K562 (cell line): Measurements from ENCODE around the gene COA3. TPM values are rescaled to one million over a fixed set of nuclear protein-coding genes. Genes with fewer than 3 reads are reported as not detected.

ENCODE experiments used
- ADNP ChIP-seq: fragments of 200-800 bp; sonication (Bioruptor generic); IDR thresholded peaks from 2 replicates; pipeline ENCODE4 v1.6.1; 2016; ENCODE audit warnings: missing genetic modification characterization, missing compliant biosample characterization
- ATF3 ChIP-seq, 2 experiments: fragments of 450-650 bp in 1 of 2; sonication (generic) in 1 of 2; formaldehyde crosslinking in 1 of 2; IDR thresholded peaks in 1 of 2; conservative IDR thresholded peaks in 1 of 2; 2 replicates each; pipeline versions ENCODE4 v1.6.1 to v1.8.1; 2016 to 2023; ENCODE audit warnings: mild to moderate bottlenecking in 2 of 2, moderate library complexity in 2 of 2, inconsistent platforms in 1 of 2, missing genetic modification reagents in 1 of 2
- CBFB ChIP-seq: sonication (generic); formaldehyde crosslinking; IDR thresholded peaks from 2 replicates; pipeline ENCODE4 v1.4.0; 2020; ENCODE audit warnings: mild to moderate bottlenecking, missing genetic modification reagents
- CHD1 ChIP-seq: fragments of 200-600 bp; sonication (generic); IDR thresholded peaks from one replicate; pipeline ENCODE4 v1.6.1; 2012; ENCODE audit warnings: mild to moderate bottlenecking, moderate library complexity, low read length, inconsistent platforms
- CUX1 ChIP-seq: fragments of 200-800 bp; sonication (Bioruptor generic); IDR thresholded peaks from 2 replicates; pipeline ENCODE4 v1.6.1; 2016; ENCODE audit warnings: missing genetic modification characterization, missing compliant biosample characterization
- ELK3 ChIP-seq: fragments of 450-650 bp; formaldehyde crosslinking; IDR thresholded peaks from 2 replicates; pipeline ENCODE4 v1.4.0; 2020; ENCODE audit warnings: mild to moderate bottlenecking
- FOXP1 ChIP-seq: sonication (generic); formaldehyde crosslinking; IDR thresholded peaks from 2 replicates; pipeline ENCODE4 v1.8.0; 2022; ENCODE audit warnings: mild to moderate bottlenecking, missing genetic modification reagents
- HEY1 ChIP-seq: fragments of 250-450 bp; sonication (Bioruptor Pico); IDR thresholded peaks from 2 replicates; pipeline ENCODE4 v1.5.0; 2020; ENCODE audit warnings: mild to moderate bottlenecking, moderate library complexity, borderline replicate concordance
- MCM3 ChIP-seq: fragments of 450-650 bp; IDR thresholded peaks from 2 replicates; pipeline ENCODE4 v1.6.1; 2016
- MCM5 ChIP-seq: fragments of 450-650 bp; IDR thresholded peaks from 2 replicates; pipeline ENCODE4 v1.6.1; 2016; ENCODE audit warnings: low read depth
- MITF ChIP-seq: IDR thresholded peaks from 2 replicates; pipeline ENCODE4 v1.6.1; 2014; ENCODE audit warnings: antibody characterized with exemption
- NFE2 ChIP-seq: IDR thresholded peaks from 2 replicates; pipeline ENCODE4 v1.6.1; 2014; ENCODE audit warnings: antibody characterized with exemption, low read depth
- NFRKB ChIP-seq: fragments of 450-650 bp; IDR thresholded peaks from 2 replicates; pipeline ENCODE4 v1.6.1; 2016; ENCODE audit warnings: low read depth
- SMARCC2 ChIP-seq: fragments of 450-650 bp; IDR thresholded peaks from 2 replicates; pipeline ENCODE4 v1.6.1; 2017; ENCODE audit warnings: antibody characterized with exemption, moderate library complexity, mild to moderate bottlenecking, low read depth
- SNAPC5 ChIP-seq: fragments of 250-450 bp; sonication (Bioruptor Pico); IDR thresholded peaks from 2 replicates; pipeline ENCODE4 v1.8.0; 2021; ENCODE audit warnings: moderate library complexity, mild to moderate bottlenecking, inconsistent platforms
- SREBF2 ChIP-seq: sonication (generic); formaldehyde crosslinking; IDR thresholded peaks from 2 replicates; pipeline ENCODE4 v1.4.0; 2020; ENCODE audit warnings: mild to moderate bottlenecking, missing genetic modification reagents
- SRSF7 ChIP-seq: fragments of 200-400 bp; formaldehyde crosslinking; optimal IDR thresholded peaks from 2 replicates; pipeline ENCODE3; 2017; ENCODE audit warnings: mild to moderate bottlenecking, low read depth, low read length
- ZNF217 ChIP-seq: sonication (generic); formaldehyde crosslinking; IDR thresholded peaks from 2 replicates; pipeline ENCODE4 v1.8.0; 2022; ENCODE audit warnings: mild to moderate bottlenecking, missing genetic modification reagents
- ZNF277 ChIP-seq: fragments of 250-450 bp; sonication (Bioruptor Pico); IDR thresholded peaks from 2 replicates; pipeline ENCODE4 v1.8.0; 2022; ENCODE audit warnings: inconsistent platforms, mild to moderate bottlenecking, moderate library complexity, borderline replicate concordance
- polyA plus RNA-seq, 8 experiments: library from polyadenylated mRNA; depleted of rRNA in 4 of 8; stranded (reverse) in 5 of 8; unstranded in 3 of 8; fragments of >200 nt; fragmentation: Nextera tagmentation in 2 of 8; fragmentation: Illumina TruSeq in 1 of 8; extraction: Ambion mirVana in 2 of 8; extraction: Trizol in 1 of 8; gene quantifications; 2 replicates each; pipeline versions ENCODE4 v1.2.1 to v1.2.3, GENCODE V29; 2011 to 2014; ENCODE audit warnings: inconsistent platforms in 1 of 8, missing spikeins in 1 of 8
- total RNA-seq, 7 experiments: library from RNA; depleted of rRNA in 6 of 7; stranded (reverse); fragments of >200 nt in 6 of 7; fragmentation: Illumina TruSeq in 2 of 7; extraction: Trizol in 2 of 7; gene quantifications; 2 replicates each; pipeline versions ENCODE4 v1.2.1 to v1.2.3, GENCODE V29; 2011 to 2021; ENCODE audit warnings: low replicate concordance in 1 of 7

The COA3 gene
- total and polyA plus RNA-seq, 9 of the 15 experiments (the other 6 are each of a cell fraction or from before 2014, with no cell fraction given) = 49.6 to 153 (median 61.4) TPM

- TF ChIP-seq ATF3 (IDR thresholded peaks at IDR 0.05) (no peak), ATF3 (CRISPR knock-in tag; conservative IDR thresholded peaks at IDR 0.05) (no peak), SRSF7 (no peak), FOXP1 (CRISPR knock-in tag) (0 out of 2 replicates have a peak, but pooled peaks have one; percentile 3), ZNF217 (CRISPR knock-in tag) (no peak), SREBF2 (CRISPR knock-in tag) (no peak), SMARCC2 (0 out of 2 replicates have a peak, but pooled peaks have one; percentile 42), SNAPC5 (CRISPR knock-in tag) (no peak), MCM3 (no peak), CBFB (CRISPR knock-in tag) (no peak), ELK3 (CRISPR knock-in tag) (no peak), MCM5 (no peak), ADNP (tag) (no peak), NFE2 (no peak), ZNF277 (CRISPR knock-in tag) (no peak), CUX1 (no peak), MITF (no peak), CHD1 (no peak), HEY1 (no peak), NFRKB (no peak)
Observed at GRCh38 chr17:42775534-42776098, 22.9 kb downstream of the COA3 start (continued).
